ENCODE results near the gene KRT3.

The KRT3 gene

GRCh38 chr12:52748578-52748977 is 47.3 kb downstream of the KRT3 start:
- peaks cover 18% of the 10 kb centered on the region for H3K27me3 Mint-ChIP-seq (ENCODE audit: low read depth)
- no peaks in the 10 kb centered on the region for H3K9me3 Mint-ChIP-seq
- H3K36me3 Mint-ChIP-seq (ENCODE audit: low read depth) = no peaks in the 10 kb centered on the region
- no peak overlapping the region for H3K4me3 Mint-ChIP-seq
- H3K4me1 Mint-ChIP-seq (ENCODE audit: low read depth) = peaks cover 2% of the 10 kb centered on the region
- H3K27ac Mint-ChIP-seq = no peak overlapping the region

- Mint-ChIP-seq H3K27ac (no peak overlapping the region), H3K27me3 (ENCODE audit: low read depth) (peaks cover 10% of the 10 kb centered on the region), H3K36me3 (ENCODE audit: low read depth) (no peaks in the 10 kb centered on the region), H3K4me1 (ENCODE audit: low read depth) (peaks cover 2% of the 10 kb centered on the region), H3K9me3 (no peaks in the 10 kb centered on the region), H3K4me3 (no peak overlapping the region)
These were observed 50.4 kb downstream of the KRT3 start for GRCh38 chr12:52745554-52745953.

GRCh38 chr12:52744493-52745156 is 51.3 kb downstream of the KRT3 start:
- Mint-ChIP-seq H3K4me3 (no peak overlapping the region), H3K36me3 (ENCODE audit: low read depth) (no peaks in the 10 kb centered on the region), H3K27me3 (ENCODE audit: low read depth) (peaks cover 10% of the 10 kb centered on the region), H3K4me1 (ENCODE audit: low read depth) (peaks cover 2% of the 10 kb centered on the region), H3K27ac (no peak overlapping the region), H3K9me3 (no peaks in the 10 kb centered on the region)

DNA sequence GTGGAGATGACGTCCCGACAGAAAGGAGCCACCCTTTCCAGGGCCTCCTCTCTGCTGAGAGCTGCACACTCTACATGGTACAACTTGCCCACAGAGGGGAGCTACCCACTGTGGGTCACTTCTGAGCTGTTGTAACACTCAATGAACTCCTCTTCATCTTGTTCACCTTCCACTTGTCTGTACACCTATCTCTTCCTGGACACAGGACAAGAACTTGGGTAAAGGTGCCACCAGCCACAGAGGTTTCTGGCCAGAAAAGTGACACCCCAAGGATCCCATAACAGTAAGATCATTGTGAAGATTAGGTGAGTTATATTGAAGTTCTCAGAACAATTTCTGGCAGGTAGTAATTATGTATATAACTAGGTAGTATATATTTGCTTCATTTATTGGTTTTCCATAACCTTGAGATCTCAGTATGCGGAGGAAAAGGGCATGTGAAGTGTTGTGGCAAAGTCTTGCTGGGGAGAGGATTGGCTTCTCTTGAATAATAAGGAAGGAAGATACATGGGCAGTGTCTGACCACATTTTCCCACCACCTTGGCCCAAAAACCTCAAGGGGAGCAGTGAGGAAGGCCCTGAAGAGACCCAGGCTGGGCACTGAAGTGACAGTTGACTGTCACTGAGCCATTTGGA is 53.0 kb downstream of the KRT3 start:
- no peaks in the 10 kb centered on the region for H3K36me3 Mint-ChIP-seq (ENCODE audit: low read depth)
- H3K27ac Mint-ChIP-seq = no peak overlapping the region
- no peak overlapping the region for H3K4me3 Mint-ChIP-seq
- no peaks in the 10 kb centered on the region for H3K4me1 Mint-ChIP-seq (ENCODE audit: low read depth)
- H3K27me3 Mint-ChIP-seq (ENCODE audit: low read depth) = no peaks in the 10 kb centered on the region
- H3K9me3 Mint-ChIP-seq = no peaks in the 10 kb centered on the region

DNA sequence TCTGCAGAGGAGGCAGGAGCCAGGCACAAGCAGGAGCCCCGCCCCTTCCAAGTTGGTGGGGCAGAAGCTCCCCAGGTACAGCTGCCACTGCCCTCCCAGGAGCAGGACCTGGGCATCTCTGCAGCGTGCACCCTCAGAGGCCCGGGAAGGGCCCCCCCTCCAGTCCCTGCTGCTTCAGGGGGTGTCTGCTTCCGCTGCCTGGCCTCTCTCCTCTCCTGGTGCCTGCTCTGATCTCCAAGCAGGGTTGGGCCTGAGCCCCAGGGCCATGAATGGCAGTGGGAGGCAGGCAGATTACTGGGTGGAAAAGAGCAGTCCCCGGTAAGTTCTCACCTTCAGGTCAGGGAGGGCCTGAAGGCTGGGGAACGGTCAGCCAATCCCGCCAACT is 53.7 kb downstream of the KRT3 start:
- no peaks in the 10 kb centered on the region for H3K27me3 Mint-ChIP-seq (ENCODE audit: low read depth)
- H3K9me3 Mint-ChIP-seq = no peaks in the 10 kb centered on the region
- no peak overlapping the region for H3K4me3 Mint-ChIP-seq
- no peaks in the 10 kb centered on the region for H3K4me1 Mint-ChIP-seq (ENCODE audit: low read depth)
- no peak overlapping the region for H3K27ac Mint-ChIP-seq
- no peaks in the 10 kb centered on the region for H3K36me3 Mint-ChIP-seq (ENCODE audit: low read depth)

GRCh38 chr12:52741375-52742195 is 54.3 kb downstream of the KRT3 start:
- Mint-ChIP-seq H3K27me3 (ENCODE audit: low read depth) (no peaks in the 10 kb centered on the region), H3K9me3 (no peaks in the 10 kb centered on the region), H3K27ac (no peak overlapping the region)

DNA sequence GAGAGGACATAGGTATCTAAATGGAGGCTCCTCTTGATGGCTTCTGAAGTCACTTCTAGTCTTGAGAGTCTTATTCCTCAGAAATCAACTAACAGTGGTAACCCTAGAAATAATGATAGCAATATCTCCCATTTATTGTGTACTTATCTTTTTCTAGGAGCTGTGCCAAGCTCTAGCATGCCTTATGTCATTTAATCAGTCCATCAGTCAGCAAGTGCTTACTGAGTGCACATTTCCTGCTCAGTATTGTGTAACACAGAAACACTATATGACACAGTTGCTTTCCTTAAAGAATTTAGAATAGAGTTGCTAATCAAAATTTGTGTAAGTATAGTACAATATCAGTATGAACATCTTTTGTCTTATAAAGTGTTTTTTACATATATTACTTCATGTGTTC is 55.3 kb downstream of the KRT3 start:
- Mint-ChIP-seq H3K27me3 (ENCODE audit: low read depth) (no peaks in the 10 kb centered on the region), H3K27ac (no peak overlapping the region), H3K9me3 (no peaks in the 10 kb centered on the region), H3K4me3 (no peak overlapping the region), H3K4me1 (ENCODE audit: low read depth) (no peaks in the 10 kb centered on the region), H3K36me3 (ENCODE audit: low read depth) (no peaks in the 10 kb centered on the region)

More at GRCh38 chr12:52741375-52742195, 54.3 kb downstream of the KRT3 start:
- H3K4me1 Mint-ChIP-seq (ENCODE audit: low read depth) = no peaks in the 10 kb centered on the region
- H3K4me3 Mint-ChIP-seq = no peak overlapping the region
- H3K36me3 Mint-ChIP-seq (ENCODE audit: low read depth) = no peaks in the 10 kb centered on the region

DNA sequence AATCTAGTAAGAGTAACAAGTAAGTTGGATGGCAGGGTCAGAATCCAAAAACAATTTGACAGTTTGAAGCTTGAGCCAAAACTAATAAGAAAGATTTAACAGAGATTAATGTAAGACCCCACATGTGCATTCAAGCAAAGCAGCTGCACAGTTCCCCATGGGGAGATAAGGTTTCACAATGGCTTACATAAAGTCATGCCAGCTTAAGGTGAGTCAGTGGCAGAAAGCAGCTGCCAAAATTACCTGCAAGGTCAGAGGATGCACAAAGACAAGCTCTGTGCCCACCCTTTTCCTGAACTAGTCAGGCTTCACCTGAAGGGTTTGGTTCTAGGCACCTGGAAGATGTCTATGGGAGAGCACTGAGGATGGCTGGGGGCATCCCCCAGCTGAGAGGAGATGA is 56.0 kb downstream of the KRT3 start:
- no peaks in the 10 kb centered on the region for H3K27me3 Mint-ChIP-seq (ENCODE audit: low read depth)
- H3K36me3 Mint-ChIP-seq (ENCODE audit: low read depth) = no peaks in the 10 kb centered on the region
- no peaks in the 10 kb centered on the region for H3K9me3 Mint-ChIP-seq
- no peak overlapping the region for H3K4me3 Mint-ChIP-seq
- H3K4me1 Mint-ChIP-seq (ENCODE audit: low read depth) = no peaks in the 10 kb centered on the region
- no peak overlapping the region for H3K27ac Mint-ChIP-seq
